HepG2 (cell line): Measurements from ENCODE around the gene NRSN2. TPM values are rescaled to one million over a fixed set of nuclear protein-coding genes. Genes with fewer than 3 reads are reported as not detected.

Experiments
- AGO2 ChIP-seq: fragments of 200-400 bp; formaldehyde crosslinking; optimal IDR thresholded peaks from 2 replicates; pipeline ENCODE3; 2017; ENCODE audit warnings: mild to moderate bottlenecking, low read depth, low read length, moderate library complexity
- BRD4 ChIP-seq: sonication (generic); formaldehyde crosslinking; IDR thresholded peaks from 2 replicates; pipeline ENCODE4 v1.4.0; 2020; ENCODE audit warnings: missing genetic modification reagents
- CHD4 ChIP-seq: fragments of 200-600 bp; sonication (generic); IDR thresholded peaks from 2 replicates; pipeline ENCODE4 v1.7.0; 2017; ENCODE audit warnings: mild to moderate bottlenecking, low read length, borderline replicate concordance
- EP300 ChIP-seq, 3 experiments: sonication (generic) in 1 of 3; formaldehyde crosslinking in 1 of 3; IDR thresholded peaks; 2 replicates each; pipeline versions ENCODE4 v1.5.1 to v1.6.1; 2011 to 2020; ENCODE audit warnings: low read depth in 2 of 3, low read length in 2 of 3, borderline replicate concordance in 1 of 3, improper control_type of control experiment in 1 of 3, mild to moderate bottlenecking in 1 of 3, missing genetic modification reagents in 1 of 3, moderate library complexity in 1 of 3
- ETV6 ChIP-seq: sonication (generic); formaldehyde crosslinking; conservative IDR thresholded peaks from 2 replicates; pipeline ENCODE4 v1.4.0; 2020; ENCODE audit warnings: missing genetic modification reagents
- FOSL2 ChIP-seq: sonication (generic); formaldehyde crosslinking; IDR thresholded peaks from 2 replicates; pipeline ENCODE4 v1.4.0; 2020; ENCODE audit warnings: missing genetic modification reagents
- FOXA1 ChIP-seq, 2 experiments: fragments of 450-650 bp in 1 of 2; sonication (generic) in 1 of 2; formaldehyde crosslinking in 1 of 2; IDR thresholded peaks; 2 replicates each; pipeline versions ENCODE4 v1.4.0 to v1.6.1; 2016 to 2020; ENCODE audit warnings: missing genetic modification reagents in 1 of 2
- KMT2A ChIP-seq: sonication (generic); formaldehyde crosslinking; IDR thresholded peaks from 2 replicates; pipeline ENCODE4 v1.4.0; 2020; ENCODE audit warnings: missing genetic modification reagents
- MIXL1 ChIP-seq: IDR thresholded peaks from 2 replicates; pipeline ENCODE4 v1.6.1; 2016
- MLLT10 ChIP-seq: sonication (generic); formaldehyde crosslinking; IDR thresholded peaks from 2 replicates; pipeline ENCODE4 v1.4.0; 2020; ENCODE audit warnings: missing genetic modification reagents
- NFE2L1 ChIP-seq: sonication (generic); formaldehyde crosslinking; IDR thresholded peaks from 2 replicates; pipeline ENCODE4 v1.4.0; 2020; ENCODE audit warnings: missing genetic modification reagents, mild to moderate bottlenecking, borderline replicate concordance
- PHF20 ChIP-seq: sonication (generic); formaldehyde crosslinking; IDR thresholded peaks from 2 replicates; pipeline ENCODE4 v1.5.0; 2020; ENCODE audit warnings: mild to moderate bottlenecking, missing genetic modification reagents
- RBM22 ChIP-seq: fragments of 200-400 bp; formaldehyde crosslinking; optimal IDR thresholded peaks from 2 replicates; pipeline ENCODE3; 2017; ENCODE audit warnings: mild to moderate bottlenecking, low read length, moderate library complexity
- SNAPC5 ChIP-seq: sonication (generic); formaldehyde crosslinking; IDR thresholded peaks from 2 replicates; pipeline ENCODE4 v1.8.1; 2023; ENCODE audit warnings: mild to moderate bottlenecking, missing genetic modification reagents, borderline replicate concordance
- THAP8 ChIP-seq: sonication (generic); formaldehyde crosslinking; IDR thresholded peaks from 2 replicates; pipeline ENCODE4 v1.5.1; 2020; ENCODE audit warnings: missing genetic modification reagents, mild to moderate bottlenecking, borderline replicate concordance
- ZNF138 ChIP-seq: sonication (generic); formaldehyde crosslinking; IDR thresholded peaks from 2 replicates; pipeline ENCODE4 v1.5.0; 2020; ENCODE audit warnings: mild to moderate bottlenecking, low read depth, missing genetic modification reagents
- ZNF180 ChIP-seq: sonication (generic); formaldehyde crosslinking; IDR thresholded peaks from 2 replicates; pipeline ENCODE4 v1.4.0; 2020; ENCODE audit warnings: low read depth, missing genetic modification reagents, borderline replicate concordance
- ZNF317 ChIP-seq: sonication (generic); formaldehyde crosslinking; IDR thresholded peaks from 2 replicates; pipeline ENCODE4 v1.5.0; 2020; ENCODE audit warnings: mild to moderate bottlenecking, missing genetic modification reagents
- ZNF564 ChIP-seq: sonication (generic); formaldehyde crosslinking; IDR thresholded peaks from 2 replicates; pipeline ENCODE4 v1.8.1; 2023; ENCODE audit warnings: mild to moderate bottlenecking, missing genetic modification reagents
- ZNF570 ChIP-seq: sonication (generic); formaldehyde crosslinking; IDR thresholded peaks from 2 replicates; pipeline ENCODE4 v1.4.0; 2020; ENCODE audit warnings: mild to moderate bottlenecking, missing genetic modification reagents, borderline replicate concordance
- ZNF776 ChIP-seq: sonication (generic); formaldehyde crosslinking; IDR thresholded peaks from 2 replicates; pipeline ENCODE4 v1.4.0; 2020; ENCODE audit warnings: mild to moderate bottlenecking, missing genetic modification reagents
- ZNF777 ChIP-seq: sonication (generic); formaldehyde crosslinking; IDR thresholded peaks from 2 replicates; pipeline ENCODE4 v1.4.0; 2020; ENCODE audit warnings: missing genetic modification reagents
- ZNF788 ChIP-seq: sonication (generic); formaldehyde crosslinking; IDR thresholded peaks from 2 replicates; pipeline ENCODE4 v1.5.0; 2020; ENCODE audit warnings: mild to moderate bottlenecking, missing genetic modification reagents, borderline replicate concordance
- ZNF800 ChIP-seq: sonication (generic); formaldehyde crosslinking; IDR thresholded peaks from 2 replicates; pipeline ENCODE4 v1.4.0; 2020; ENCODE audit warnings: missing genetic modification reagents
- ZNF841 ChIP-seq: sonication (generic); formaldehyde crosslinking; IDR thresholded peaks from 2 replicates; pipeline ENCODE4 v1.8.1; 2023; ENCODE audit warnings: missing genetic modification reagents, borderline replicate concordance
- polyA plus RNA-seq, 8 experiments: library from polyadenylated mRNA; depleted of rRNA in 3 of 8; stranded (reverse) in 7 of 8; unstranded in 1 of 8; fragments of >200 nt; fragmentation: Illumina TruSeq in 4 of 8; extraction: Trizol in 4 of 8; gene quantifications; 2 replicates each; pipeline versions ENCODE4 v1.2.1 to v1.2.3, GENCODE V29; 2011 to 2016; ENCODE audit warnings: low read depth in 4 of 8, missing spikeins in 1 of 8, mixed read lengths in 1 of 8; ENCODE audit not compliant: insufficient read depth in 1 of 8
- total RNA-seq, 5 experiments: library from RNA; depleted of rRNA; stranded (reverse); fragments of >200 nt; fragmentation: Illumina TruSeq; extraction: Trizol; gene quantifications; 2 replicates each; pipeline ENCODE4 v1.2.3, GENCODE V29; 2016; ENCODE audit warnings: low read depth in 1 of 5

The NRSN2 gene
- total and polyA plus RNA-seq, 2 of the 13 experiments (the other 11 are each of a cell fraction or from before 2014, with no cell fraction given) = 32.3 to 49.4 TPM

- peak; percentile 82; the same call in 1 of the 2 replicates for TF ChIP-seq ZNF564 (CRISPR knock-in tag)
- TF ChIP-seq KMT2A = peak; percentile 69
- TF ChIP-seq ZNF788 (CRISPR knock-in tag) = peak; percentile 94
- no peak for TF ChIP-seq ZNF317
- no peak for TF ChIP-seq ZNF570 (CRISPR knock-in tag)
- no peak for TF ChIP-seq EP300 (IDR thresholded peaks at IDR 0.05; ENCODE audit: low read depth in 2 of 2, low read length in 2 of 2)
- no peak for TF ChIP-seq EP300 (CRISPR knock-in tag; IDR thresholded peaks at IDR 0.05; ENCODE audit: borderline replicate concordance)
- TF ChIP-seq MLLT10 (CRISPR knock-in tag) = no peak
- TF ChIP-seq MIXL1 (CRISPR knock-in tag) = peak; percentile 89; the same call in 1 of the 2 replicates
- no peak for TF ChIP-seq ZNF841 (CRISPR knock-in tag)
- TF ChIP-seq FOXA1 (IDR thresholded peaks at IDR 0.05) = no peak
- TF ChIP-seq FOXA1 (CRISPR knock-in tag; IDR thresholded peaks at IDR 0.05) = peak; percentile 3; the same call in 1 of the 2 replicates
- peak; percentile 97 for TF ChIP-seq RBM22
- TF ChIP-seq AGO2 = no peak
- 0 out of 2 replicates have a peak, but pooled peaks have one; percentile 79 for TF ChIP-seq THAP8 (CRISPR knock-in tag)
- peak; percentile 63; the same call in 1 of the 2 replicates for TF ChIP-seq CHD4
- no peak for TF ChIP-seq ZNF180 (CRISPR knock-in tag)
- no peak for TF ChIP-seq ZNF800 (CRISPR knock-in tag)
- TF ChIP-seq PHF20 (CRISPR knock-in tag) = peak; percentile 63; the same call in 1 of the 2 replicates
- TF ChIP-seq ETV6 = no peak
- no peak for TF ChIP-seq BRD4
- TF ChIP-seq ZNF138 (CRISPR knock-in tag) = no peak
- TF ChIP-seq NFE2L1 (CRISPR knock-in tag) = no peak
- TF ChIP-seq ZNF777 = no peak
- no peak for TF ChIP-seq SNAPC5
- TF ChIP-seq FOSL2 = peak; percentile 77
- TF ChIP-seq ZNF776 (CRISPR knock-in tag) = no peak
Observed at GRCh38 chr20:354298-354977, 7.5 kb downstream of the NRSN2 start (continued).
